ENCODE measurements around the gene CLMP. TPM values are rescaled to one million over a fixed set of nuclear protein-coding genes. Genes with fewer than 3 reads are reported as not detected.
A peak's percentile ranks its signal among the peaks of the same experiment; 100 is the strongest.

Gene CLMP
- polyA plus RNA-seq, 2 of the 4 experiments (the other 2 are of a cell fraction), result 15.7 to 17.1 TPM

- peaks cover 14% of the 10 kb centered on the region; the same call in 2 of the 3 replicates for H3K4me1 ChIP-seq
- WGBS (ENCODE audit: missing lambda C conversion rate), result 10% methylated on average over 4 of the region's 4 CpGs
- ChIA-PET CTCF (interaction anchor here (0.7 to 2.0 kb wide), 2 partner anchors 19 to 27 kb away, joined by 3 to 5 read pairs; no protein-coding TSS in a partner anchor), POLR2A (interaction anchor here (1.2 kb wide), 1 partner anchor 21 kb away, joined by 7 read pairs; the partner anchor contains the start of gene HSPA8)
- FAIRE-seq (no peak), ATAC-seq (peak; percentile 84 to 90; a peak in 5 of 6 replicates), DNase-seq (ENCODE audit: low read depth in 1 of 2, low spot score in 1 of 2) (peak; percentile 51 to 88)
- H3K9me3 ChIP-seq, result no peaks in the 10 kb centered on the region
- TF ChIP-seq NR3C1 (IDR thresholded peaks at IDR 0.05), result no peak
- no peak for TF ChIP-seq RCOR1 (IDR thresholded peaks at IDR 0.05; ENCODE audit: low read depth, low read length)
- TF ChIP-seq CHD2 (IDR thresholded peaks at IDR 0.05; ENCODE audit: low read length, partially characterized antibody), result no peak
- TF ChIP-seq FOSL2 (IDR thresholded peaks at IDR 0.05), result no peak
- TF ChIP-seq FOSL2 (CRISPR knock-in tag; IDR thresholded peaks at IDR 0.05), result peak; percentile 75
- no peak for TF ChIP-seq HDAC2 (IDR thresholded peaks at IDR 0.05)
- no peak overlapping the region for H3K27ac ChIP-seq
- H3K4me2 ChIP-seq, result peak overlapping the region; percentile 42; the same call in 2 of the 3 replicates
- no peak overlapping the region for H3K4me3 ChIP-seq
These were observed 111.4 kb downstream of the CLMP start for GRCh38 chr11:123083623-123084029.

GRCh38 chr11:123082977-123083376 lies 112.1 kb downstream of the CLMP start:
- TF ChIP-seq CEBPB (IDR thresholded peaks at IDR 0.05) (no peak), GATA3 (IDR thresholded peaks at IDR 0.05; ENCODE audit: borderline replicate concordance) (peak; percentile 15; the same call in 1 of the 2 replicates)
- Histone ChIP-seq H3K9me3 (no peaks in the 10 kb centered on the region), H3K4me3 (no peak overlapping the region), H3K27ac (no peak overlapping the region), H3K4me2 (0 out of 3 replicates have a peak overlapping the region, but pooled peaks have one; percentile 42), H3K4me1 (peaks cover 14% of the 10 kb centered on the region; the same call in 2 of the 3 replicates)
- DNase-seq (ENCODE audit: low read depth in 1 of 2, low spot score in 1 of 2), result no peak
- peak in 1 of 2 experiments; percentile 60; a peak in 3 of 6 replicates for ATAC-seq
- ChIA-PET CTCF (interaction anchor here (0.7 to 2.0 kb wide), 2 partner anchors 19 to 28 kb away, joined by 3 to 5 read pairs; no protein-coding TSS in a partner anchor), POLR2A (interaction anchor here (1.2 kb wide), 1 partner anchor 21 kb away, joined by 7 read pairs; the partner anchor contains the start of gene HSPA8)
- WGBS (ENCODE audit: missing lambda C conversion rate), result 61% methylated on average over 4 of the region's 4 CpGs
- FAIRE-seq, result no peak

GRCh38 chr11:123080015-123080414 lies 115.0 kb downstream of the CLMP start:
- no peak overlapping the region for H3K27ac ChIP-seq
- POLR2A ChIA-PET, result no interaction called here
- DNase-seq (ENCODE audit: low read depth in 1 of 2, low spot score in 1 of 2) (no peak), FAIRE-seq (no peak), ATAC-seq (no peak)
- no peak overlapping the region for H3K4me3 ChIP-seq
- H3K4me1 ChIP-seq, result peaks cover 14% of the 10 kb centered on the region; the same call in 2 of the 3 replicates
- TF ChIP-seq GATA3 (IDR thresholded peaks at IDR 0.05; ENCODE audit: borderline replicate concordance) (no peak), RCOR1 (IDR thresholded peaks at IDR 0.05; ENCODE audit: low read depth, low read length) (no peak), HOXA7 (CRISPR knock-in tag; IDR thresholded peaks at IDR 0.05) (no peak), JUN (IDR thresholded peaks at IDR 0.05) (no peak), FOSL2 (IDR thresholded peaks at IDR 0.05) (no peak), FOSL2 (CRISPR knock-in tag; IDR thresholded peaks at IDR 0.05) (no peak), CHD2 (IDR thresholded peaks at IDR 0.05; ENCODE audit: low read length, partially characterized antibody) (no peak), HES2 (IDR thresholded peaks at IDR 0.05) (no peak), MAZ (IDR thresholded peaks at IDR 0.05; ENCODE audit: borderline replicate concordance, low read depth, low read length) (no peak), NPAS2 (CRISPR knock-in tag; IDR thresholded peaks at IDR 0.05; ENCODE audit: borderline replicate concordance) (no peak), BHLHE40 (IDR thresholded peaks at IDR 0.05; ENCODE audit: low read depth, low read length) (no peak), HEYL (CRISPR knock-in tag; IDR thresholded peaks at IDR 0.05) (no peak), FOSB (CRISPR knock-in tag; IDR thresholded peaks at IDR 0.05) (no peak), MAFK (IDR thresholded peaks at IDR 0.05; ENCODE audit: partially characterized antibody) (no peak), REST (IDR thresholded peaks at IDR 0.05) (no peak), HOXB5 (CRISPR knock-in tag; IDR thresholded peaks at IDR 0.05) (no peak), CBX8 (IDR thresholded peaks at IDR 0.05) (no peak), BCL3 (IDR thresholded peaks at IDR 0.05) (no peak), CTCF (IDR thresholded peaks at IDR 0.05) (no peak)
- 87% methylated on average over 1 of the region's 1 CpG for WGBS (ENCODE audit: missing lambda C conversion rate)
- H3K9me3 ChIP-seq, result no peaks in the 10 kb centered on the region
- H3K4me2 ChIP-seq, result no peak overlapping the region
- CTCF ChIA-PET, result interaction anchor here (0.6 to 1.0 kb wide), 2 partner anchors 158 to 181 kb away, joined by 3 to 4 read pairs; no protein-coding TSS in a partner anchor
